Lower leg skin (tissue), 3 donors: ENCODE measurements around the gene COL4A3.

ENCODE experiments used
- POLR2A ChIP-seq, 2 donors: fragments of 450-650 bp; IDR thresholded peaks; one replicate each; pipeline ENCODE4 v1.6.1; 2016 to 2017; ENCODE audit warnings: antibody characterized with exemption in 2 of 2, mild to moderate bottlenecking in 1 of 2, moderate library complexity in 1 of 2
- TF ChIP-seq, protein P1 (sequence below), 3 donors: fragments of 450-650 bp; IDR thresholded peaks; one replicate each; pipeline ENCODE4 v1.5.1; 2016; ENCODE audit warnings: antibody characterized with exemption in 3 of 3, mild to moderate bottlenecking in 3 of 3, moderate library complexity in 2 of 3

DNA sequence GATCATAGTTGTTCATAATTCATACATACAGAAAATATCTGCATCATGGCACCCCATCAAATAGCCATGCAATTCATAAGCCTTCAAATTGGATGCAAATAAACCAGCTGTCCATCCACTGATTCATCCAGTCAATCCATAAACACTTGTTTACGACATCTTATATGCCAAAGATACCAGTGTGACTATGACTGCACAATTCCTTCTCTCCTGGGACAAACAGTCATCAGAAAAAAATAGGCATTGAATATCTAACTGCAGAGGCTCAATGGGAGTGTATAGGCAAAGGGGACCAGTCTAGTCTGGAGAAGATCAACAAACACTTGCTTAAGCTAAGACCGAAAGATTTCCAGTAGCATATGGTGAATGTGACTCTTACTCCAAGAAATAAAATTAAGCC is 70.0 kb downstream of the COL4A3 start:
- TF ChIP-seq, protein P1, sequence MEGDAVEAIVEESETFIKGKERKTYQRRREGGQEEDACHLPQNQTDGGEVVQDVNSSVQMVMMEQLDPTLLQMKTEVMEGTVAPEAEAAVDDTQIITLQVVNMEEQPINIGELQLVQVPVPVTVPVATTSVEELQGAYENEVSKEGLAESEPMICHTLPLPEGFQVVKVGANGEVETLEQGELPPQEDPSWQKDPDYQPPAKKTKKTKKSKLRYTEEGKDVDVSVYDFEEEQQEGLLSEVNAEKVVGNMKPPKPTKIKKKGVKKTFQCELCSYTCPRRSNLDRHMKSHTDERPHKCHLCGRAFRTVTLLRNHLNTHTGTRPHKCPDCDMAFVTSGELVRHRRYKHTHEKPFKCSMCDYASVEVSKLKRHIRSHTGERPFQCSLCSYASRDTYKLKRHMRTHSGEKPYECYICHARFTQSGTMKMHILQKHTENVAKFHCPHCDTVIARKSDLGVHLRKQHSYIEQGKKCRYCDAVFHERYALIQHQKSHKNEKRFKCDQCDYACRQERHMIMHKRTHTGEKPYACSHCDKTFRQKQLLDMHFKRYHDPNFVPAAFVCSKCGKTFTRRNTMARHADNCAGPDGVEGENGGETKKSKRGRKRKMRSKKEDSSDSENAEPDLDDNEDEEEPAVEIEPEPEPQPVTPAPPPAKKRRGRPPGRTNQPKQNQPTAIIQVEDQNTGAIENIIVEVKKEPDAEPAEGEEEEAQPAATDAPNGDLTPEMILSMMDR (IDR thresholded peaks at IDR 0.05) = no peak
- no peak for TF ChIP-seq POLR2A (IDR thresholded peaks at IDR 0.05)
